Activated CD4-positive, alpha-beta T cell treated with anti-CD3 and anti-CD28 coated beads, Interleukin-2, Interleukin-6, amounts not matched to agents 100 ng/mL and 50 ng/mL, durations not matched to agents 16 hours and 8 hours (primary cell): ENCODE measurements around the gene ZNF275.
"Not testable (repeated sequence)": the region's sequence is repeated elsewhere in the genome, so short reads cannot be mapped to it uniquely, and the experiment has no call there.

ENCODE experiments used
- DNase-seq: peaks from one replicate; pipeline ENCODE4 v3.0.0-alpha.2; 2020

The ZNF275 gene, protein sequence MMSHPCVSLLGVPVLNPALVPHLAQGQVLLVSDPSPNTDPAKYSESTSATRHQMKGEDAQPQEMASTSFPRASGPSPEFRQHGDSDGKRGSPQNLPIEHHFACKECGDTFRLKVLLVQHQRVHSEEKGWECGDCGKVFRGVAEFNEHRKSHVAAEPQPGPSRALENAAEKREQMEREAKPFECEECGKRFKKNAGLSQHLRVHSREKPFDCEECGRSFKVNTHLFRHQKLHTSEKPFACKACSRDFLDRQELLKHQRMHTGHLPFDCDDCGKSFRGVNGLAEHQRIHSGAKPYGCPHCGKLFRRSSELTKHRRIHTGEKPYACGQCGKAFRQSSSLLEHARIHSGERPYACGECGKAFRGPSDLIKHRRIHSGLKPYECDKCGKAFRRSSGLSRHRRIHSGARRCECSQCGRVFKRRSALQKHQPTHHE

DNA sequence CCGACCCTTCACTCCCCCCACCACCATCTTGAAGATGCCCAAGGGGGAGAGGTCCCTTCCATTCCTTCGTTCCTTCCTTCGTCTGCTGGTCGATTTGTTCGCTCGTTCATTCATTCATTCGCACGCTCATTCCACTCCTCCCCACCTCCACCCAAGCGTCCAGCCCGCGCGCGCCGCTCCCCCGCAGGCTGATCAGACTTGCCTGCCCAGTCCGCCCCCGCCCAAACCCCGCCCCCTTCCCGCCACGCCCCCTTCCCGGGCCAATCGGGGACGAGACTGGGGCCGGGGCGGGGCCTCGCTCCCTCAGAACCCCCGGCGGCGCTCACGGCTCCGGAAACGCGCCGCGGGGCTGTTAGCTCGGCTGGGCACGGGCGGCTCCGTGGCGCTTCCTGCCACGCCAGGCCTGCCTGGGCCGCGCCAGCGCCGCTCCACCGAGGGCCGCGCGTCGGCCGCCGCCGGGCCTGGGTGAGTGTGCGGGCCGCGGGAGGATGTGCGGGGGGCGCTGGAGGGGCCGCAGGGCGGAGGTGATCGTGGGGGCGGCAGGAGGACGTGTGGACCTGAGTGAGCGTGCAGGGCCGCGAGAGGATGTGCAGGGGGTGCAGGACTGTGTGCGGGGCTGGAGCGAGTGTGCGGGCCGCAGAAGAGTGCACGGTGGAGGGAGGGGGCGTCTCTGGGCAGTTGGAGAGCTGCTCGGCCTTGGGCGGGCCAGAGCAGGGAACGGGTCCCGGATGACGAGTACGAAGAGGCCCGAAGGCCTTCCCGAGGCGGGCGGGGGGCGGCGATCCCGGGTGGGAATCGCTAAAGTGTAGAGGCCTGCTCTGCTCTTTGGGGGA is at the start of gene ZNF275:
ZNF275 (plus strand) TSS at position 333 of the 833 bp plus-strand sequence. CDS start 2,527 bp downstream, outside the sequence.
- DNase-seq = peak; percentile 82

DNA sequence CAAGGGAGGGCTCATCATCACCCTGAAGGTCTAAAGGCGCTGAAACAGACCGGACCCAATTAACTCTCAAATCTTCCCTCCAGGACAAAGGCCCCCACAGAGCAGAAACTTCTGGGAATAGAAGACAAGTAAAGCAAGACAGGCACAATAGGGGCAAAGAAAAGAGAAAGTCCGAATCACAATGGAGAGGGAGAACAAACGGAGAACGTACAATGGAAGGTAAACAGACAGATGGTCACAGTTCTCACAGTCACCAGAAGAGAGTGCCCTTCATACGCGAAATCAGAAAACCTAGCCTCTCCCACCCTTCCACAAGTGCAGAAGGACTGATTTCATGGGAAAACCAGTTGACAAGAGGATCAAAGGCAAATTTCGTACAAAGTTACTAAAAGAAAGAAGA is 48.3 kb upstream of the ZNF275 start:
- DNase-seq = not testable (repeated sequence)

DNA sequence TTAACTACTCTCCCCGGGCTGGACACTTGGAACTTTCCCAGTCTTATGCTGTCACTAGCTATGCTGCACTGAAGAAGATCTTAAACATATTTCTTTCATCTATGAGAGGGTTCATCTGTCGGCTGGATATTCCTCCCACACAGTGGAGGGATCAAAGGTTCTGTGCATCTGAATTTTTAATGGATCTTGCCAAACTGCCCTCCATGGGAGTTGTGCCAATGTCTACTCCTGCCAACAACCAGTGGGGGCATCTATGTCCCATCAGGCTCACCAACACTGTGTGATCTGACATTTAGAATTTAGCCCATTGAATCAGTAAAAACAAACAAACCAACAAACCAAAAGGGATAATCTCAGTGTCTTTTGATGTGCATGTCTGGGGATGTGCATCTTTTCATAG is 45.1 kb upstream of the ZNF275 start:
- DNase-seq = not testable (repeated sequence)

DNA sequence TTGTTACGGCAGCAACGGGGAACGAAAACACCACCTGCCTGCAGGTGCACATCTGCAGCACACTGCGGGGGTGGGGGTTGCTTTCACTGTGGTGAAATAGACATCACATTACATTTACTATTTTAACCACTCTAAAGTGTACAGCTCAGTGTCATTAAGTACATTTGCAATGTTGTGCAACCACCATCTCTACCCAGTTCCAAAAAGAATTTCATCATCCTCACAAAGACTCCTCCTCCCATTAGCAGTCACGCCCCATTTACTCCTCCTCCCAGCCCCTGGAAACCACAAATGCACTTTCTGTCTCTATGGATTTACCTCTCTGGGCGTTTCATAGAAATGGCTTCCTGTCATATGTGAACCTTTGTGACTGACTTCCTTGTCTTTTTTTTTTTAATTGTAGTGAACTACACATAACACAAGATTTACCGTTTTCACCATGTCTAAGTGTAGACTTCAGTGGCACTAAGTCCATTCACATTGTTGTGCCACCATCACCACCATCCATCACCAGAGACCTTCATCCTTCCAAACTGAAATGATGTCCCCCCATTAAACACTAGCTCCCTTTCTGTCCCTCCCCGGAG is 40.4 kb upstream of the ZNF275 start:
- not testable (repeated sequence) for DNase-seq

DNA sequence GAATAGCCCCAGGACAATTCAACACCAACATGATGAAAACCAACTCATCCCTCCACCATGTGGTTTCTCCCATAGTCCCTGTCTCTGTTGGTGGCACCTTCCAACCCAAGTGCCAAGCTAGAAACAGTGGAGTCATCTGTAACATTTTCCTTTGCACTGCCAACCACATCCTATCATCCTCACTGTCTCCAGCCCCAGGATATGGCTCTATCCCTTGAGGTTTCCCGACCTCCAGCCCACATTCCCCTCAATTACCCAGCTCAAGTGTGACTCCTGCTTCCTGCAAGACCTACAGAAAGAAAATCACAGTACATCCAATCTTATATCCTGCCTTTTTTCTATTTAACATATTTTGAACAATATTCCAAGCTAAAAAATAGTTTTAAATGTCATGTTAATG is 36.6 kb upstream of the ZNF275 start:
- no peak for DNase-seq

DNA sequence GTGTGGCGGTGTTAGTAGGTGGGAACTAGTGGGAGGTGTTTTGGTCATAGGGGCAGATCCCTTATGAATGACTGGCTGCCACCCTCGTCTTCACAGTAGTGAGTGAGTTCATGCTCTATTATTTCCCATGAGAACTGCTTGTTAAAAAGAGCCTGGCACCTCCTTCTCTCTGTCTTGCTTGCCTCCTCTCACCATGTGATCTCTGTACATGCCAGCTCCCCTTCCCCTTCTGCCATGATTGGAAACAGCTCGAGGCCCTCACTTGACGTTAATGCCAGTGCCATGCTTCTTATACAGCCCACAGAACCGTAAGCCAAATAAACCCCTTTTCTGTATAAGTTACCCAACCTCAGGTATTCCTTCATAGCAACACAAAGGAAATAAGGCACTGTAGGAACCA is 34.1 kb upstream of the ZNF275 start:
- no peak for DNase-seq

DNA sequence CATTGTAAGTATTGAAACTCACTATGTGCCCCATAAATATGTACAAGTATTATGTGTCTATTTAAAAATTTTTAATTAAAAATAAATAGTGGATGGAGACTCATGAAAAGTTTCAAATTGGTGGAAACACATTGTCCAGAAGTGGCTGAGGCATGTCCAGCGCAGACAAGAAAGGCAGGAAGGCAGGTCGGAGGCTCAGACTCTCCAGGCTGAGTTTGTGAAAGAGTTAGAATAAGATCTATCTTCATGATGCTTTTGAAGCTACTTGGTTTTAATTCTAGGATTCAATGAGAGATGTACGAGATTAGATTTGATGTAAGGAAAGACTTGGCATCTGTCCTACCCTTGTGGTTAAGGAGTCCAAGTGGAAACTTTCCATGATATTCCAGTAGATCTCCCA is 32.2 kb upstream of the ZNF275 start:
- no peak for DNase-seq

DNA sequence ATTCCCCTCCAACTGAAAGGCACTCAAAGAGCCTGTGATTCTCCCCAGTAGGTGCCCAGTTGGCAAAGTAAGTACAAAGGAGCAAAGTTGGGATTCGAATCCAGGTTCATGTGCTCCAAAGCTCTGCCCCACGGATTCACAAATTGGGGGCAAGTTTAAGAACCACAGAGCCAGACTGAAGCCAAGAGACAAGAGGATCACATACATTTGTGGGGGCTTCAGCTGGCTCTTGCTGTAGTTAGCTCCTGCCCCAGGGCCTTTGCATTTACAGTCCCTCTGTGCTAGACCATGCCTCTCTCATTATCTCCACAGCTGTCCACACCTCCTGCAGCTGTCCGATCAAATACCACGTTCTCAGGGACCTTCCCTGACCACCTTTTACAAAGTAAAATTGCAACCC is 31.2 kb upstream of the ZNF275 start:
- DNase-seq = no peak

DNA sequence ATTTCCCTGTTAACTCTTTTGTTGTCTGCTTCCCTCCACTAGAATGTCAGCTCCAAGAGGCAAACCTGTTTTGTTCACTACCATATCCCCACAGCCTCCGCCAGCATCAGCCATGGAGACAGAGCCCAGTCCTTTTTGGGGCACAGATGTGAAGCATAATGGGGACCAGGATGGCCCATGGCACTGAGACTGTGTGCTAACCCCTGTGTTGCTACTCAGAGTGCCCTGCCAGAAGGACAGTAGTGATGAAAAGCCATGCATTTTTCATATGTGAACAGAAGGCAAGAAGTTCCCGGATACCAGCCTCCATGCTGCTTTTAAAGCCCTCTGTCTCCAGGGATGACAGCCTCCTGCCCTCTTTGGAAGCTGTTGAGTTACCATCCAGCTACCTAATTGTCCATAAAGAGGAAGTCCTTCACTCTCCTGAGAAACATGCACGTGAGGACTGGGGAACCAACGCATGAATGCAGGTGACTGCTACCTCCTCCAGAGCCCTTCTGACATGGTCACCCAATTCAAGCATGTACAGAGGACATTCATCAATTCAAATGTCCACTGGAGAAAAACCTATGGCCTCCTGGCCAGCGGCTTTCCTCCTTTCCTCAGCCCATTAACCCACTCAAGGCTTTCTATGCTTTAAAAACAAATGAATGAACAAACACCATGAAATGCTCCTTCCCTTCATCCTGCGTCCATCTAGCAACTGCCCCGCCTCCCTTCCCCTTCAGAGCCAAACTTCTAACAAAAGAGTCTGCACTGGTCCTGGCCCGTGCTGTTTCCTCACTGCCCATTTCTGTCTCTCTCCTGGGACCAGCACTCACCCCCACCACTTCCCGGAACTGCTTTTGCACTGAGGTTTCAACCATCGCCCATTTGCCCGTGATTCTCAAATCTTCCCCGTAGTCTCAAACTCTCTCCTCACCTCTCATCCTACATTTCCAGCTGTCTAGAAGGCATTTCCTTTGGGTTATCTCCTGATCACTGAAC is 30.4 kb upstream of the ZNF275 start:
- no peak for DNase-seq

DNA sequence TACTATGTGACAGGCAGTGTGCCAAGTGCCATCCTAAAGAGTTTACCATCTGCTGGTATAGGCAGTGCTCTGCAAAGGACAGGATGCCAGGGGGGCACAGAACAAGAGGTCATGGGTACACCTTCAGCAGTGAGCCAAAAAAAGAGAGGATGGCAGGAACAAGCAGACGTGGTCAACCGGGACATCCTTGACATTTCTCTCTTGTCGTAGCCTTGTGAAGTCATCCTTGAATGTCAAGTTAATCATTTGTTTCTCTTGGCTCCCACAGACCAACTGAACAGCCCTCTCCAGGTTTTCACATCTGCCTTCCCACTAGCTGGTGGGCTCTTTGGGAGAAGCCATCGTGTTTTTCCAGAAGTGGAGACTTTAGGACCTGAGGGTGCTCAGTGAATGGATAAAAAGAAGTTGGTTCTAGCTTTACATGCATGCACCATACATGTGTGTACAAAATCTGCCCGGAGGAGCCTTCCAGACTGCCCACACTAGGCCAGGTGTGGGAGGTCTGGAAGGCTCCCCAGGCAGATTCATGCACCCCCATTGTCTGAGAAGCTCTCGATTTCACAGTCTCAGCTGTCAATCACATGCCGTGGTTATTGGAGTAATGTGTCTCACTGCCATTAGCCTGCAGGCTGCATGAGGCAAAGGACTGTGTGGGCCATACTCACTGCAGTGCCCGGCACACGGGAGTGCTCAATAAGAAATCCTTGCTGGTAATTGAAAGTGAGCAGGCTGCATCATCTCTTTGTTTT is 28.8 kb upstream of the ZNF275 start:
- DNase-seq = no peak

DNA sequence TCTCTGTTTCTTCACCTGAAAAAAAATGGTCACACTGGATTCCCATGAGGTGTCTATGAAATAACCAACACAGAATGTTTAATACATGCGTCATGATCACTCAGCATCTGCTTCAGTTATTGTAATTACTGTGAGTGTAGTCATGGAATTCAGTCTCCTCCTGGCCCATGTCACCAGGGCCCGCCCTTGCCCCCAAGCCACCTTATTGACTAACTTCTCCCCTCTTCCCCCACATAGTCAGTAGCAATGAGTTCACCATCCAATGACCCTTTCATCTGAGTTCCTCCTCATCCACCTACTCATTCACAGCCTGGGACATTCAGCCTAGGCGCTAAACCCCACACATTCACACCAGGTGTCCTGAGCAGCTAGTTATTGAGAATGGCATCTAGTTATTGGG is 28.0 kb upstream of the ZNF275 start:
- no peak for DNase-seq

DNA sequence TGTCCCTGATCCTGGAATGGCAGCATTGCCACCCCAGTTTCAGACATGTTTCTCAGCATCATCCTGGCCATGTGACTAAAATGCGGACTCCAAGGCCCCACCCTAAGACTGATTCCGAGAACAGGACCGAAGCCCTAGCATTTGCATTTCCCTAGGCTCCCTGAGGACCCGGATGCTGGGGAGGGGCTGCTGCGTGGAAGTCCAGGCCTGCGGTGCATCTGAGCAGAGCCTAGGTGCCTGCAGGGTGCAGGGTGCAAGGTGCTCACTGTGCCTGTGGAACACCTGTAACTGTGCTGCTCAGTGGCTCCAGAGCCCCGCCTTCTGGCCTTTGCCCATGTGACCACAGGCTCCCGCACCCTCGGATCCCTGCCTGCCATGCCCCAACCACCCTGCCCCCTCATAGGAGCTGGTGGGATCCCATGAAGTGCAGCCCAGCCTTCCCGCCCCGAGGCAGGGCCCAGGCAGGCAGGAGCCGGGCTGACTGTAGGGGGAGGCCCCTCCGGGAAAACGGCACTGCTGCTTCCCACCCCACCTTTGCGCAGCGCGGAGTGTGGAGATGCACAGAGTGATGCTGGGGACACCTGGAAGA is 27.3 kb upstream of the ZNF275 start:
- DNase-seq = no peak

DNA sequence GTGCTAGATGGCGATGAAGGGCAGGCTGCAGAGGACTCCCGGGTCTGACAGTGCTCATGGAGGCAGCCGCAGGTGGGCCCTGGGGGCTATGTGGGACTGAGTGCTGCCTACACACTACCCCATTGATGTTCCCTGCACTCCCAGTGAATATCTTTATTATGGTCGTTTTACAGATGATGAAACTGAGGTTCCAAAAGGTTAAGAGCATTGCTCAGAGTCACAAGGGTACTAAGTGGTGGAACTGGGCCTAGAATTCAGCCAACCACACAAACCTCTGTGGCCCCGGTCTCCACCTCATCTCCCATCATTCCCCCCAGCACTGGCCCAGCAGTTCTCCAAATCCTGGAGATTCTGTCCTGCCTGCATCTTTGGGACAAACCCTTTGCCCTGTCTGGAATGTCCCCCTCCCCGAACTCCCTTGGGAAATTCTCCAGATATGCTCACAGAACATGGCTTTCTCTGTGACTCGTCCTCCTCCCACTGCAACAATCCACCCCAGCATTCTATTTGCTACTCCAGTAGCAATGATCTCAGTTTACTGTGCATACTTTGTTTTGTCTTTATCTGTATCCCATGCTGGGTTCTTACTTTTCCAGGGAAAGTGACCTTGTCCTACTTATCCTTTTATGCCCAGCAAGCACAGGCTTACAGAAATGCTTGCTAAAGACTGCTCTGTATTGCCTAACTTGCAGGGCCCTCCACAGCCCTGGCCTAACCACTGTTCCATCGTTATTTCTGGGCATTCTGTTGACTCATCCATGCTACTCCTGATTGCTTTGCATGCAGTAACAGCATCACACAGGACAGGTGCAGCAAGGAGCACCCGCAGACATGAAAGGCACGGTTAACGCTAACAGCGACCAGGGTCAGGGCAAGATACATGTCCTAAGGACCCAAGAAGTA is 26.4 kb upstream of the ZNF275 start:
- no peak for DNase-seq

DNA sequence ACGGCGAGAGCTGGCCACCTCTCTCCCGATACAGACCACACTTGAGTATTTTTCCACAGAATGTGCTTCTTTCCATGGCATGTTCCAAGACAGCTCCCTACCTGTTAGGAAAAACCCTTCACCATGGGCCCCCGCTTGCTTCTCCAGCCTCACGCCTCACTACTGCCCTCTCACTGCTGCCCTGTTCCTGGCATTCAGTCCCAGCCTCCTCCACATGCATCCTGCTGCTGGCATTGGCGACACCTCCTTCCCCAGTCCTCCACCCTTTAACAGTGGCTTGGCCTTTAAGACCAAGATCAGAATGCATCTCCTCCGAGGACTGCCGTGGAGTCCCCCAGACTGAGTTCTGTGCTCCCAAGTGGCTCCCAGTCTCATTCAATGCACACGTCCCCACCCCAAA is 23.1 kb upstream of the ZNF275 start:
- DNase-seq = no peak

DNA sequence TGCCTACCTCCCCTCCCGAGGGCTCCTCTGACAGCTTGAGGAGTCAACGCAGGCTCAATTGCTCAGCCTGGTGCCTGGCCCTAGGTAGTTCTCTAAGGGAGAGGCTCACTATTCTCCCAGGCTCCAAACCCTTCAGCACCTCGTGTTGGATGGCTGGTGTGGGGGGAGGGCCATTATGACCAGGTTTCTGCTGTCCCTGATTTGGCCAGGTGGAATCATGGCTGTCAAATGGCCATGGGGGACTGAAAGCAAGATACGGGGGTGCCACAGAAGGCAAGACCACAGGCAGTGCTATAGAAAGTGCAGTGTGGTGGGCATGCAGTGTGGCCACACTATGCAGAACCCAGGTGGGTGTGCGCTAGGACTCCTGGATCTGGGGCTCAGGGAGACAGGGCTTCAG is 21.9 kb upstream of the ZNF275 start:
- no peak for DNase-seq

DNA sequence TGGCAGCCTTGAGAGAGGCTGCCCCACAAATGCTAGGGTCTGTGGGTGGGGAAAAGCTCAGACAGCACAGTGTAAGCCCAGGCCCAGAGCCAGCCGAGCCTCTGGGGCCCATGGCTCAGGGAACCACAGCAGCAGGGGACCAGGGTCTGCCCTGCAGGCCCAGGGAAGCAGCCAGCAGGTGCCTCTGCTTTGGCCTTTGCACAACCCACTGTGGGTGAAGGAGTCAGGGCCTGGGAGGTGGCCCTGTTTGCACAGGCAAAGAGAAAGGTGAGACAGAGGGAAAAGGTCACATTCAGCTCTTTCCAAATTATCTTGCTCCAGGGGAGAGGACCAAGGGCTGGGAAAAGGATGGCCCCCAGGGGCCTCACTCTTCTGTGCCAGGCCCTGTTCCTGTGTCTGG is 21.1 kb upstream of the ZNF275 start:
- DNase-seq = no peak

DNA sequence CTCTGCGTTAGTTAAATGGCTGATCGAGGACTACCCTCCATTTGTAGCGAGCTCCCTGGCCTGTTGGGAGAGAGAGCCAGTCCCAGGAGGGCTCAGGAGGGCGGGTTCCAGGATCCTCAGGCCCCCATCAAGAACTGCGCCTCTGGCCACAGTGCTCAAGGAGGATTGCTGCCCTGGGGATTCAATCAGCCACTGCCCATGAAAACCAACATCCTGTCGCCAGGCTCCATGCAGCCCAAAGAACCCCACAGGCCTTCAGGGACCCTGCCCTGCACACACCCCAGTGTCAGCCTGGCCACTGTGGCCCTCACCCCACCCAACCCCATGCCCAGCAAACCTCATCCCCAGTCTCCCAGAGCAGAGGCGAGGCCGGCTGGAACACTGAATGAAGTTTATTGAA is 16.6 kb upstream of the ZNF275 start:
- DNase-seq = no peak

DNA sequence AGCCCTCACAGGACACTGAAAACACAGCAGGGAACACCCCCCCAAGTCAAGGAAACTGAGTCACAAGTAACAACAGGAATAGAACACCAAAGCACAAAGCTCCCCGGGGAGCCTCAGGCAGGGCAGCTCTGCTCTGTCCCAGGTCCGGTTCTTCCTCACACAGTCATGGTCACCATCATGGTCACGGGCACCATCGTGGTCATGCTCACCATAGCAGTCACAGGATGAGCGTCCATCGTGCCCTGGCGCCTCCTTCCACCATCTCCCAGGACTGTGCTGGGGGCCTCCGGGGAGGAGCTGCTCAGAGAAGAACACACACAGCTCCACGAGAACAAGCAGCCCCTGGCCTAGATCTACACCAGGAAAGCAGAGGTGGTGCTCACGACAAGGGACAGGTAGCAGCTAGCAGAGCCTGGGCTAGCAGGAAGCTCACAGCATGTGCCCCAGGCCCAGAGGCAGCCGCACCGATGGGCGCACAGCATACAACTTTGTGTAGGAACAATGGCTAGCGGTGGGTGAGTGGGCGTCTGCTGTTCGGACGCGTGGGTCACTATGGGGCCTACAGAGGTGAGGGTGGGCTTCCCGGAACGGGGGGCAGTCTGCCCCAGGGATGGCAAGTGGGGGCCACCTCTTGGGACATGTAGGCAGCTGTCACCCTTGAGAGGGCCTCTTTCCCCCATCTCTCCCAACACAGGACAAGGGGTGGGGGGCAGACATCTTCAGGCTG is 15.8 kb upstream of the ZNF275 start:
- DNase-seq = no peak

DNA sequence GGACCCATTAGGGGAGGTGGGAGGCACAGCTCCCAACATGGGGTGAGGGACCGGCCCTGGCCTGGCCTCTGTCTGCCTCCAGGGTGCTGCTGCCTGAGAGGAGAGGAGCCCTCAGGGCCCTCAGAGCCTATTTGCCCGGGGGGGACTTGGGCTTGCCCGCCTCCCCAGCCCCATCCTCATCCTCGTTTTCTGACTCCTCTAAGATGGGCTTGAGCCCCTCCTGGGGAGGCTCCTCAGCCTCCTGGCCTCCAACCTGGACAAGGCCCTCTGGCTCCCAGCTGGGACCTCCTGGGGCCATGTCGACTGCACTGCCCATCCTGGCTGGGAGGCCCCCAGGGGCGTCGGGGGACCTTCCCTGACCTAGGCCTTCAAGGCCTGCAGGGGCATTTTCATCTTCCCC is 15.1 kb upstream of the ZNF275 start:
- no peak for DNase-seq
